Esophagus squamous epithelium (tissue), 5 donors: ENCODE measurements around the gene CHRNA5. TPM values are rescaled to one million over a fixed set of nuclear protein-coding genes. Genes with fewer than 3 reads are reported as not detected.
"Not testable (repeated sequence)": the region's sequence is repeated elsewhere in the genome, so short reads cannot be mapped to it uniquely, and the experiment has no call there.

Source experiments
- DNase-seq: peaks from one replicate; lab custom pipeline; 2025; lab: John Stamatoyannopoulos, UW
- H3K27ac ChIP-seq, 4 donors: fragments of 200-600 bp; sonication (generic); one replicate each; pipeline ENCODE4 v1.5.1; 2016 to 2019; ENCODE audit warnings: mild to moderate bottlenecking in 1 of 4
- H3K27me3 ChIP-seq, 4 donors: fragments of 200-600 bp; sonication (generic); 1 replicate in 3 of 4; 2 replicates in 1 of 4; pipeline versions ENCODE4 v1.5.1 to v1.6.0; 2017 to 2021; ENCODE audit warnings: antibody characterized with exemption in 1 of 4
- H3K36me3 ChIP-seq, 3 donors: fragments of 200-600 bp; sonication (generic); one replicate each; pipeline ENCODE4 v1.5.1; 2016 to 2019
- H3K4me1 ChIP-seq, 3 donors: fragments of 200-600 bp; sonication (generic); one replicate each; pipeline ENCODE4 v1.5.1; 2017 to 2019
- H3K4me3 ChIP-seq, 4 donors: fragments of 200-600 bp; sonication (generic); 1 replicate in 3 of 4; 2 replicates in 1 of 4; pipeline ENCODE4 v1.5.1; 2016 to 2019; ENCODE audit warnings: mild to moderate bottlenecking in 2 of 4, moderate library complexity in 1 of 4
- H3K9me3 ChIP-seq, 3 donors: fragments of 200-600 bp; sonication (generic); one replicate each; pipeline ENCODE4 v1.5.1; 2016 to 2019
- CTCF ChIP-seq, 6 experiments: fragments of 450-650 bp in 4 of 6; fragments of 200-600 bp in 2 of 6; sonication (generic) in 2 of 6; IDR thresholded peaks; one replicate each; pipeline ENCODE4 v1.5.1; 2016 to 2019; ENCODE audit warnings: antibody characterized with exemption in 6 of 6, mild to moderate bottlenecking in 4 of 6, moderate library complexity in 4 of 6
- POLR2A ChIP-seq, 4 donors: fragments of 450-650 bp; IDR thresholded peaks; one replicate each; pipeline ENCODE4 v1.6.1; 2017; ENCODE audit warnings: antibody characterized with exemption in 4 of 4, mild to moderate bottlenecking in 4 of 4, moderate library complexity in 3 of 4
- WGBS, 2 donors: methylation state at CpG; one replicate each; pipeline ENCODE4 v1.1.5; 2018; 5-methylcytosine and 5-hydroxymethylcytosine counted together
- intact Hi-C: fragments of 100-400 bp; cut with DNase I; formaldehyde crosslinking; loops from one replicate; pipeline ENCODE4 v1.15.0; 2022
- total RNA-seq, 4 donors: library from RNA; depleted of rRNA; stranded (reverse); fragments of >200 nt; gene quantifications; one replicate each; pipeline ENCODE4 v1.1.0, GENCODE V29; 2016
- donor health status: DM: yes; HTN: yes; CAD: no.

Gene CHRNA5
- total RNA-seq, 4 donors from 2014 or later: 0.95 to 2.9 (median 1.6) TPM

- TF ChIP-seq POLR2A (IDR thresholded peaks at IDR 0.05): no peak
- no peak for TF ChIP-seq CTCF (IDR thresholded peaks at IDR 0.05)
- Histone ChIP-seq H3K4me3 (no peak overlapping the region), H3K27me3 (no peaks in the 10 kb centered on the region), H3K27ac (no peak overlapping the region), H3K9me3 (no peaks in the 10 kb centered on the region), H3K36me3 (no peaks in the 10 kb centered on the region), H3K4me1 (peaks cover under 1 to 7% (median 5%) of the 10 kb centered on the region in 3 donors)
- intact Hi-C loops: no loop called here
- 90 to 100% methylated on average over 1 of the region's 1 CpG for WGBS, 2 donors
- no peak for DNase-seq
Measured at GRCh38 chr15:78536134-78536533, 29.2 kb upstream of the CHRNA5 start.

- H3K27ac ChIP-seq: no peak overlapping the region
Measured at GRCh38 chr15:78537266-78537905, 27.9 kb upstream of the CHRNA5 start.

GRCh38 chr15:78538358-78538757 is 27.0 kb upstream of the CHRNA5 start:
- no peaks in the 10 kb centered on the region for H3K9me3 ChIP-seq
- WGBS, 2 donors: 60 to 88% methylated on average over 1 of the region's 1 CpG
- H3K36me3 ChIP-seq: peaks cover 0 to 13% (median 0%) of the 10 kb centered on the region in 3 donors
- no peak overlapping the region for H3K27ac ChIP-seq
- H3K4me3 ChIP-seq: no peak overlapping the region
- no peaks in the 10 kb centered on the region for H3K27me3 ChIP-seq
- no peak for DNase-seq
- peaks cover 7 to 29% (median 16%) of the 10 kb centered on the region in 3 donors for H3K4me1 ChIP-seq
- intact Hi-C loops: no loop called here
- TF ChIP-seq POLR2A (IDR thresholded peaks at IDR 0.05) (no peak), CTCF (IDR thresholded peaks at IDR 0.05) (no peak)

More at GRCh38 chr15:78537266-78537905, 27.9 kb upstream of the CHRNA5 start:
- H3K36me3 ChIP-seq: peaks cover 0 to 3% (median 0%) of the 10 kb centered on the region in 3 donors
- no peaks in the 10 kb centered on the region for H3K27me3 ChIP-seq
- intact Hi-C loops: no loop called here
- H3K9me3 ChIP-seq: no peaks in the 10 kb centered on the region
- TF ChIP-seq CTCF (IDR thresholded peaks at IDR 0.05) (no peak), POLR2A (IDR thresholded peaks at IDR 0.05) (no peak)
- no peak for DNase-seq
- 71 to 82% methylated on average over 5 of the region's 5 CpGs for whole genome bisulfite sequencing, 2 donors
- H3K4me1 ChIP-seq: peaks cover 7 to 20% (median 16%) of the 10 kb centered on the region in 3 donors
- no peak overlapping the region for H3K4me3 ChIP-seq

- H3K9me3 ChIP-seq, DNase-seq, intact Hi-C loops, H3K27me3 ChIP-seq: not testable (repeated sequence)
- peaks cover 0 to 25% (median 0%) of the 10 kb centered on the region in 3 donors for H3K36me3 ChIP-seq
- peaks cover 7 to 29% (median 16%) of the 10 kb centered on the region in 3 donors for H3K4me1 ChIP-seq
- peak overlapping the region; percentile 83 to 96 (median 88) for H3K4me3 ChIP-seq
- H3K27ac ChIP-seq: peak overlapping the region; percentile 90 to 98 (median 95)
- 68 to 86% methylated on average over 13 to 18 of the region's 18 CpGs for WGBS, 2 donors
Measured at GRCh38 chr15:78539464-78540140, 25.7 kb upstream of the CHRNA5 start.

- TF ChIP-seq POLR2A (IDR thresholded peaks at IDR 0.05) (peak in 3 of 4 donors; percentile 52 to 81 (median 63)), CTCF (IDR thresholded peaks at IDR 0.05) (peak in 1 of 6 experiments; percentile 22)
- H3K27me3 ChIP-seq: no peaks in the 10 kb centered on the region
- 0 to 1% methylated on average over 23 to 26 of the region's 56 CpGs for WGBS, 2 donors
- peak within 1 kb of the TSS; percentile 90 to 98 (median 95) for H3K27ac ChIP-seq
- H3K9me3 ChIP-seq: no peaks in the 10 kb centered on the region
- intact Hi-C loops: no loop called here
- H3K4me3 ChIP-seq: peak within 1 kb of the TSS; percentile 83 to 96 (median 88)
- peaks cover 7 to 29% (median 16%) of the 10 kb centered on the region in 3 donors for H3K4me1 ChIP-seq
- DNase-seq: peak; percentile 29
- peaks cover 0 to 32% (median 3%) of the 10 kb centered on the region in 3 donors for H3K36me3 ChIP-seq
Measured at GRCh38 chr15:78540141-78540870, 25.0 kb upstream of the CHRNA5 start, which contains the start of gene PSMA4. Gene PSMA4, plus strand, starts transcription at chr15:78540444. Its CDS starts 1,484 bp downstream, at chr15:78541928.
